ENCODE measurements around the gene AIPL1.

DNA sequence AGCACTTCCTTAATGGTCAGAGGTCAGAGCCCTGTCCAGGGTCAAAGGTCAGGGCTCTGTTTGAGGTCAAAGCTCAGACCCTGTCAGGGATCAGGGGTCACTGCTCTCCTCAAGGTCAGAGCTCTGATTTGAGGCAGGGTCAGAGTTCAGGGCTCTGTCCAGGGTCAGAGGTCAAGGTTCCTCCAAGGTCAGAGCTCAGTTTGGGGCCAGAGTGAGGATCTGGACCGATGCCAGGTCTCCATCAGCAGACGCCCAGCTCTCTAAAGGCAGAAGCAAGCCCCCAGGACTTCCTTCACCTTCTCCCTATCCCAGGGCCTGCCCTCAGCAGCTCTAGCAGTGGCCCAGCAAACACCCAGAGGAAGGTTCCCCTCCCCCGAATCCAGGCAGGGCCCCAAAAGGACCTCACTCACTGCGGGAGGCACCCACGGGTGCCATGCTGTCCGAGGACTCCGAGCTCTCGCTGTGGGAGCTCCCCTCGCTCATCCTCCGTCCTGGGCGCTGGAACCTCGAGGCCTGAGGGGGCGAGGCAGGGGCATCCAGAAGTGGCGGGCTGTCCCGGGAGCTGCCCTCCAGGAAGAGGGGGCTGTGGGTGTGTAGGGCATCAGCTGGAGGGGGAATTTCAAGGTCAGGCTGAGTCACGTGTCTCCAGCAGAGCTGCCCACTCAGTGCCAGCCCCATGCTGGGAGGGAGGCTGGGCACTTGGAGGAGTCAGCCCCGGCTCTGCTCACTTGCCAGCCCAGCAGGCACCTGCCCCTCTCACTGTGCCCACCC is 36.0 kb upstream of the AIPL1 start:
- TF ChIP-seq CTCF (IDR thresholded peaks at IDR 0.05) (no peak), POLR2A (IDR thresholded peaks at IDR 0.05) (no peak), POLR2AphosphoS5 (IDR thresholded peaks at IDR 0.05) (no peak)
